Stimulated activated CD4-positive, alpha-beta T cell treated with anti-CD3 and anti-CD28 coated beads, Interleukin-15, amount 100 ng/mL, for 1 hour (primary cell): Measurements from ENCODE around the gene EOLA1.
A peak's percentile ranks its signal among the peaks of the same experiment; 100 is the strongest.
"Not testable (repeated sequence)": the region's sequence is repeated elsewhere in the genome, so short reads cannot be mapped to it uniquely, and the experiment has no call there.

ENCODE experiments used
- DNase-seq, 2 donors: peaks; one replicate each; pipeline ENCODE4 v3.0.0-alpha.2; 2020; ENCODE audit warnings: low read depth in 1 of 2, low spot score in 1 of 2

EOLA1 gene

GRCh38 chrX:149513825-149514428 is 26.9 kb upstream of the EOLA1 start:
- DNase-seq: no peak

GRCh38 chrX:149515954-149516602 is 24.7 kb upstream of the EOLA1 start:
- DNase-seq: no peak

GRCh38 chrX:149516604-149517003 is 24.2 kb upstream of the EOLA1 start:
- DNase-seq: no peak

- no peak for DNase-seq
These were observed 23.5 kb upstream of the EOLA1 start for GRCh38 chrX:149517308-149517707.

GRCh38 chrX:149518236-149518635 is 22.6 kb upstream of the EOLA1 start:
- DNase-seq: no peak

- DNase-seq: not testable (repeated sequence)
These were observed 20.1 kb upstream of the EOLA1 start for GRCh38 chrX:149520636-149521277.

GRCh38 chrX:149521438-149521837 is 19.4 kb upstream of the EOLA1 start:
- DNase-seq: no peak

GRCh38 chrX:149522916-149523315 is 17.9 kb upstream of the EOLA1 start:
- DNase-seq: no peak

GRCh38 chrX:149525389-149525788 is 15.4 kb upstream of the EOLA1 start:
- peak in 1 of 2 donors; percentile 29 for DNase-seq

GRCh38 chrX:149525903-149526302 is 14.9 kb upstream of the EOLA1 start:
- not testable (repeated sequence) for DNase-seq

GRCh38 chrX:149526318-149527033 is 14.3 kb upstream of the EOLA1 start:
- DNase-seq: not testable (repeated sequence)

GRCh38 chrX:149527705-149528104 is 13.1 kb upstream of the EOLA1 start:
- DNase-seq: no peak

GRCh38 chrX:149528381-149528780 is 12.4 kb upstream of the EOLA1 start:
- no peak for DNase-seq

GRCh38 chrX:149531599-149531998 is 9.2 kb upstream of the EOLA1 start:
- no peak for DNase-seq

- DNase-seq: not testable (repeated sequence)
These were observed 7.9 kb upstream of the EOLA1 start for GRCh38 chrX:149532868-149533267.

GRCh38 chrX:149533999-149534398 is 6.8 kb upstream of the EOLA1 start:
- not testable (repeated sequence) for DNase-seq

GRCh38 chrX:149534926-149535602 is 5.7 kb upstream of the EOLA1 start:
- DNase-seq: not testable (repeated sequence)

- DNase-seq: not testable (repeated sequence)
These were observed 3.3 kb upstream of the EOLA1 start for GRCh38 chrX:149537474-149537873.

- peak; percentile 65 to 70 for DNase-seq
These were observed 1.3 kb upstream of the EOLA1 start for GRCh38 chrX:149539283-149540130.

GRCh38 chrX:149540131-149540620 is 636 bp upstream of the EOLA1 start:
- peak; percentile 74 to 80 for DNase-seq
